Measurements from ENCODE around the gene PGF.
A peak's percentile ranks its signal among the peaks of the same experiment; 100 is the strongest.

PGF gene

GRCh38 chr14:74956280-74957072 is 1.1 kb upstream of the PGF start:
- H3K4me3 ChIP-seq, result no peak overlapping the region
- DNase-seq (ENCODE audit: low spot score), result no peak
- TF ChIP-seq CTCF (IDR thresholded peaks at IDR 0.05), result no peak
- H3K27ac ChIP-seq, result peak overlapping the region in 1 of 2 donors; percentile 73

GRCh38 chr14:74956027-74956279 is 556 bp upstream of the PGF start:
- TF ChIP-seq CTCF (IDR thresholded peaks at IDR 0.05), result no peak
- peak overlapping the region; percentile 77 for H3K4me3 ChIP-seq
- peak overlapping the region; percentile 73 to 74 for H3K27ac ChIP-seq
- DNase-seq (ENCODE audit: low spot score), result no peak

GRCh38 chr14:74954947-74955228 is 509 bp downstream of the PGF start:
- peak overlapping the region; percentile 77 for H3K4me3 ChIP-seq
- no peak for TF ChIP-seq CTCF (IDR thresholded peaks at IDR 0.05)
- peak overlapping the region; percentile 73 to 74 for H3K27ac ChIP-seq
- no peak for DNase-seq (ENCODE audit: low spot score)

- no peak for TF ChIP-seq CTCF (IDR thresholded peaks at IDR 0.05)
- no peak for DNase-seq (ENCODE audit: low spot score)
- peak overlapping the region; percentile 77 for H3K4me3 ChIP-seq
- H3K27ac ChIP-seq, result peak overlapping the region; percentile 73 to 74
Observed at GRCh38 chr14:74954232-74954946, 1.0 kb downstream of the PGF start.

- Histone ChIP-seq H3K27ac (peak overlapping the region in 1 of 2 donors; percentile 73), H3K4me3 (peak overlapping the region; percentile 77)
- TF ChIP-seq CTCF (IDR thresholded peaks at IDR 0.05), result no peak
- DNase-seq (ENCODE audit: low spot score), result no peak
Observed at GRCh38 chr14:74953686-74954085, 1.7 kb downstream of the PGF start.

GRCh38 chr14:74952697-74953484 is 2.5 kb downstream of the PGF start:
- Histone ChIP-seq H3K4me3 (peak overlapping the region; percentile 77), H3K27ac (peak overlapping the region in 1 of 2 donors; percentile 73)
- no peak for TF ChIP-seq CTCF (IDR thresholded peaks at IDR 0.05)
- DNase-seq (ENCODE audit: low spot score), result no peak

Data from coronary artery (tissue), 2 donors.